ENCODE results near the gene OGDH. TPM values are rescaled to one million over a fixed set of nuclear protein-coding genes. Genes with fewer than 3 reads are reported as not detected.

Gene OGDH
- total RNA-seq, 4 donors from 2014 or later, result 38.2 to 97.6 (median 78.6) TPM

DNA sequence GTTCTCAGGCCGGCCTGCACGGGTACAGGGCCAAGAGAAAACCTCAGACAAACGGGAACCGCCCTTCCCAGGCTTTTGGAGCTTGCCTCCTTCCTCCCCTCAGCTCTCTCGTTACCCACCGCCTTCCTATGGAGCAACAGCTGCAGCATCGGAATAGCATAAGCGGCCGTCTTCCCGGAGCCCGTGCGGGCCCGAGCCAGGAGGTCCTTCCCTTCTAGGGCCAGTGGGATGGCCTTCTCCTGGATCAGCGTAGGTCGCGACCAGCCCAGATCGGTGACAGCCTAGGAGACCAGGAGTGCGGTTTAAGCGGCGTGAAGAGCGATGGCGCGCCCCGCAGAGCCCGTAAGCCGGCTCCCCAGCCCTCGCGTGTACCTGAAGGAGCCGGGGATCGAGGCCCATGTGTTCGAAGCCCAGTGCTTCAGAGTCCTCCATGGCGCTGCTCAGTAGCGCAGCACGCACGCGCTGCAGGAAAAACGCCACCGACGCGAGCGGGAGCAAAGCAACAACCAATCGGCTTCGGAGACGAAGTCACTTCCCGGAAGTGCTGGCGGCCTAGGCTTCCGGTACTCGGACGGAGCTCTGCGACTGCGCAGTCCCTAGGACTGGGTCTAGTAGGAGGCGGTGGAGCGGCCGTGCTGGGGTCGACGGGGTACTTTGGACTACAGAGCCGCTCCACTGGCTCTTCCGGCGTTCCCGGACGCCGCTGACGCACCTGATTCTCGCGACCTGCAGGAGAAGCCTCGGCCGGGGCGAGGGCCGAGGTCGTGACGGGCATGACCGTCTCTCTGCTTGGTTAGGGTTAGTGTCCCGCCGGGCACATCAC is 32.8 kb upstream of the OGDH start, which contains the start of gene DDX56:
Gene DDX56, minus strand, starts transcription at position 445 of the 823 bp plus-strand sequence. Its CDS starts 13 bp downstream, at position 432.
- Histone ChIP-seq H3K4me1 (peaks cover 0 to 6% of the 10 kb centered on the region in 2 donors), H3K36me3 (no peaks in the 10 kb centered on the region), H3K27ac (peak within 1 kb of the TSS; percentile 81 to 91), H3K9me3 (no peaks in the 10 kb centered on the region), H3K4me3 (peak within 1 kb of the TSS; percentile 87 to 99), H3K27me3 (no peaks in the 10 kb centered on the region)
- TF ChIP-seq CTCF (IDR thresholded peaks at IDR 0.05), result peak in 1 of 4 experiments; percentile 8
- TF ChIP-seq POLR2A (IDR thresholded peaks at IDR 0.05), result peak; percentile 77 to 86
- peak; percentile 92 to 94 for DNase-seq
- intact Hi-C loops (cut with DNase I; ENCODE audit: low total_unique reads), result loop anchor here (10.0 kb wide), 1 partner anchor 411 kb away; no protein-coding TSS in a partner anchor

DNA sequence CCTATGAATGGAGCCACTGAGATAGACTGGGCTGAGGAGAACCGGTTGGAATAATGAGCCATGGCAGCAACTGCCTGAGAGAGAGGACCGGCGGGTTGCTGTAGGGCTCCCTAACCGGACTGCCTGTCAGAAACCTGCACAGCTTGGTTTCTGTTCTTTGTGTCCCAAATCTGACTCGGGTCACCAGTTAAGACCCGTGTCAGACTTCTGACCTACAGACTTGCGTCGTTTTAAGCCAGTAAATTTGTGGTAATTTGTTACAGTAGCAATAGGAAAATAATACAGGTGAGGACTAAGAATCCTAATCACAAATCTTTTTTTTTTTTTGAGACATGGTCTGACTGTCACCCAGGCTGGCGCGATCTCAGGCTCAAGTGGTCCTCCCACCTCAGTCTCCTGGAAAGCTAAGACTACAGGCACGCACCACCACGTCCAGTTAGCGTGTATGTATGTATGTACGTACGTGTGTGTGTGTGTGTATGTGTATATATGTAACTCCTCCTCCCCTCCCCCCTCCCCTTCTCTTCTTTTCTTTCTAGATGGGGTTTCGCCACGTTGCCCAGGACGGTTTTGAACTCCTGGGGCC is 32.0 kb upstream of the OGDH start:
- Histone ChIP-seq H3K4me3 (peak overlapping the region; percentile 87 to 99), H3K27me3 (no peaks in the 10 kb centered on the region), H3K9me3 (no peaks in the 10 kb centered on the region), H3K27ac (peak overlapping the region; percentile 81 to 91), H3K4me1 (peaks cover 0 to 6% of the 10 kb centered on the region in 2 donors), H3K36me3 (no peaks in the 10 kb centered on the region)
- DNase-seq, result no peak
- intact Hi-C loops (cut with DNase I; ENCODE audit: low total_unique reads), result loop anchor here (10.0 kb wide), 1 partner anchor 410 kb away; no protein-coding TSS in a partner anchor
- TF ChIP-seq POLR2A (IDR thresholded peaks at IDR 0.05) (no peak), CTCF (IDR thresholded peaks at IDR 0.05) (no peak)

- Histone ChIP-seq H3K9me3 (no peaks in the 10 kb centered on the region), H3K4me1 (peaks cover 0 to 6% of the 10 kb centered on the region in 2 donors), H3K27me3 (no peaks in the 10 kb centered on the region), H3K4me3 (no peak overlapping the region), H3K36me3 (no peaks in the 10 kb centered on the region), H3K27ac (no peak overlapping the region)
- intact Hi-C loops (cut with DNase I; ENCODE audit: low total_unique reads), result loop anchor here (10.0 kb wide), 1 partner anchor 410 kb away; no protein-coding TSS in a partner anchor
- TF ChIP-seq CTCF (IDR thresholded peaks at IDR 0.05) (no peak), POLR2A (IDR thresholded peaks at IDR 0.05) (no peak)
- no peak for DNase-seq
Observed at GRCh38 chr7:44575054-44575453, 31.4 kb upstream of the OGDH start.

DNA sequence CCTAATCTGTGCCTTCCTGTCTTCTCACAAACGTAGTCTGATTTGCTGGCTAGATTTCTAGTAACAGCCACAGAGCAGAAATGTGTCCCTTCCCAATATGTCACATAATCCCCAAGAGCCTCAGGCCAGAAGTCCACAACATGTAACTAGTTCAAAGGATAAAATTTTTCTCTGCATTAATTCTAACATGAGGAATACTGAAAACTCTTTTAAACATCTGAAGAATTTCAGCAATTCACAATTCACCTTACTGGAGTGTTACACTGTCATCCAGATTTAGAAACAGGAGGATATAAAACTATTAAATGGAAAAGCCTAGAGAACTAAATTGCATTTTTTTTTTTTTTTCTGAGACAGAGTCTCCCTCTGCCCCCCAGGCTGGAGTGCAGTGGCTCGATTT is 30.2 kb upstream of the OGDH start:
- TF ChIP-seq POLR2A (IDR thresholded peaks at IDR 0.05), result no peak
- no peak for TF ChIP-seq CTCF (IDR thresholded peaks at IDR 0.05)

More for the DNA sequence above, 30.2 kb upstream of the OGDH start:
- Histone ChIP-seq H3K9me3 (no peaks in the 10 kb centered on the region), H3K36me3 (no peaks in the 10 kb centered on the region), H3K4me3 (no peak overlapping the region), H3K27me3 (no peaks in the 10 kb centered on the region), H3K4me1 (peaks cover 10 to 12% of the 10 kb centered on the region in 2 donors), H3K27ac (no peak overlapping the region)
- intact Hi-C loops (cut with DNase I; ENCODE audit: low total_unique reads), result loop anchor here (10.0 kb wide), 1 partner anchor 409 kb away; no protein-coding TSS in a partner anchor
- DNase-seq, result no peak
